Retinal pigment epithelial cell (primary cell): ENCODE measurements around the gene PCLAF.
"Not testable (repeated sequence)": the region's sequence is repeated elsewhere in the genome, so short reads cannot be mapped to it uniquely, and the experiment has no call there.

Experiments
- DNase-seq: peaks from one replicate; pipeline ENCODE4 v3.0.0-alpha.2; 2010; ENCODE audit warnings: low read depth
- H3K4me3 ChIP-seq: 2 replicates; pipeline ENCODE4 v1.5.1; 2011; ENCODE audit warnings: mild to moderate bottlenecking, low read length, control low read depth, moderate library complexity
- TF ChIP-seq, protein P1 (sequence below): conservative IDR thresholded peaks from 2 replicates; pipeline ENCODE4 v1.5.1; 2011; ENCODE audit warnings: low read depth, low read length, control low read depth, inconsistent platforms

The PCLAF gene

DNA sequence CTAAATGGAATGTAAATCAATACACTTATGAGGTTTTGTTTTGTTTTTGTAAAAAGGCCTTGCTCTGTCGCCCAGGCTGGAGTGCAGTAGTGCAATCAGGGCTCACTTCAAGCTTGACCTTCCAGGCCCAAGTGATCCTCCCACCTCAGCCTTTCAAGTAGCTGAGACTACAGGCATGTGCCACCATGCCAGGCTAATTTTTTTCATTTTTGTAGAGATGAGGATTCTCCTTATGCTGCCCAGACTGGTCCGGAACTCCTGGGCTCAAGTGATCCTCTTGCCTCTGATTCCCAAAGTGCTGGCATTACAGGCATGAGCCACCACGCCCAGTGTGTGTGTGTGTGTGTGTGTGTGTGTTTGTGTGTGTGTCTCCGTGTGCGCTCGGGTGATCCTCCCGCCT lies 5.0 kb upstream of the PCLAF start:
- no peak for DNase-seq
- TF ChIP-seq, protein P1, sequence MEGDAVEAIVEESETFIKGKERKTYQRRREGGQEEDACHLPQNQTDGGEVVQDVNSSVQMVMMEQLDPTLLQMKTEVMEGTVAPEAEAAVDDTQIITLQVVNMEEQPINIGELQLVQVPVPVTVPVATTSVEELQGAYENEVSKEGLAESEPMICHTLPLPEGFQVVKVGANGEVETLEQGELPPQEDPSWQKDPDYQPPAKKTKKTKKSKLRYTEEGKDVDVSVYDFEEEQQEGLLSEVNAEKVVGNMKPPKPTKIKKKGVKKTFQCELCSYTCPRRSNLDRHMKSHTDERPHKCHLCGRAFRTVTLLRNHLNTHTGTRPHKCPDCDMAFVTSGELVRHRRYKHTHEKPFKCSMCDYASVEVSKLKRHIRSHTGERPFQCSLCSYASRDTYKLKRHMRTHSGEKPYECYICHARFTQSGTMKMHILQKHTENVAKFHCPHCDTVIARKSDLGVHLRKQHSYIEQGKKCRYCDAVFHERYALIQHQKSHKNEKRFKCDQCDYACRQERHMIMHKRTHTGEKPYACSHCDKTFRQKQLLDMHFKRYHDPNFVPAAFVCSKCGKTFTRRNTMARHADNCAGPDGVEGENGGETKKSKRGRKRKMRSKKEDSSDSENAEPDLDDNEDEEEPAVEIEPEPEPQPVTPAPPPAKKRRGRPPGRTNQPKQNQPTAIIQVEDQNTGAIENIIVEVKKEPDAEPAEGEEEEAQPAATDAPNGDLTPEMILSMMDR: no peak
- H3K4me3 ChIP-seq: no peak overlapping the region

DNA sequence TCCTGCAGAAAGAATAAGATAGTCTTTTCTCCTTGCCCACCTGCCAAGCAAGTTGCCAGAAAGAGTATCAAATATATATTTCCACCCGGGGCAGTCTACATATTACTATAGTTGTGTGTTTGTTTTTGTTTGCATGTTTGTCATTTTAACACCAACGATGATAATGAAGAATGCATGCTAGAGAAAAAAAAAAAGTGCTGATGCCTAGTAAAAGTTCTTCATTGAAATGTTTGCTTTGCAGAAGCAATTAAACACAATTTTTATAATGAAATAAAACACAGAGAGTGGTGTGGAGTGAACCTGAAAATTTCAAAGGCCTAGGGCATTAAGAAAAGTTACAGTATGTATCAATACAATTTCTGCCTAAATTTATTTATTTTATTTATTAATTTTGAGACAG lies 2.5 kb upstream of the PCLAF start:
- TF ChIP-seq, protein P1: no peak
- no peak overlapping the region for H3K4me3 ChIP-seq
- no peak for DNase-seq

DNA sequence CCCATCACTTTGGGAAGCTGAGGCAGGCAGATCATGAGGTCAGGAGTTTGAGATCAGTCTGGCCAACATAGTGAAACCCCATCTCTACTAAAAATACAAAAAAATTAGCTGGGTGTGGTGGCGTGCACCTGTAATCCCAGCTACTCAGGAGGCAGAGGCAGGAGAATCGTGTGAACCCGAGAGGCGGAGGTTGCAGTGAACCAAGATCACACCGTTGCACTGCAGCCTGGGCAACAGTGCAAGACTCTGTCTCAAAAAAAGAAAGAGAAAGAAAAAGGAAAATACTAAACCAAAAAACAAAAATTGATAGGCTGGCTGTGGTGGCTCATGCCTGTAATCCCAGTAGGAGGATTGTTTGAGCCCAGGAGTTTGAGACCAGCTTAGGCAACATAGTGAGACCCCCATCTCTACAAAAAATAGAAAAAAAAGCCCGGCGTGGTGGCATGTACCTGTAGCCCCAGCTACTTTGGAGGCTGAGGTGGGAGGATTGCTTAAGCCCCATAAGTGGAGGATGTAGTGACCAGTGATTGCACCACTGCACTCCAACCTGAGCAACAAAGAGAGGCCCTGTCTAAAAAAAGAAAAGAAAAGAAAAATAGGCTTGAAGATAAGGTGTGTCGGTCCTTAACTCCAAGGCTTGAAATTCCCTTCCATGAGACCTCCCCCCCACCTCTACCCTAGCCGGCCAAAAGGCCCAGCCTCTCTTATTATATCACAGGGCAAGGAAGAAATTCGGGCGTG lies 941 bp downstream of the PCLAF start:
- peak overlapping the region; percentile 85 for H3K4me3 ChIP-seq

DNA sequence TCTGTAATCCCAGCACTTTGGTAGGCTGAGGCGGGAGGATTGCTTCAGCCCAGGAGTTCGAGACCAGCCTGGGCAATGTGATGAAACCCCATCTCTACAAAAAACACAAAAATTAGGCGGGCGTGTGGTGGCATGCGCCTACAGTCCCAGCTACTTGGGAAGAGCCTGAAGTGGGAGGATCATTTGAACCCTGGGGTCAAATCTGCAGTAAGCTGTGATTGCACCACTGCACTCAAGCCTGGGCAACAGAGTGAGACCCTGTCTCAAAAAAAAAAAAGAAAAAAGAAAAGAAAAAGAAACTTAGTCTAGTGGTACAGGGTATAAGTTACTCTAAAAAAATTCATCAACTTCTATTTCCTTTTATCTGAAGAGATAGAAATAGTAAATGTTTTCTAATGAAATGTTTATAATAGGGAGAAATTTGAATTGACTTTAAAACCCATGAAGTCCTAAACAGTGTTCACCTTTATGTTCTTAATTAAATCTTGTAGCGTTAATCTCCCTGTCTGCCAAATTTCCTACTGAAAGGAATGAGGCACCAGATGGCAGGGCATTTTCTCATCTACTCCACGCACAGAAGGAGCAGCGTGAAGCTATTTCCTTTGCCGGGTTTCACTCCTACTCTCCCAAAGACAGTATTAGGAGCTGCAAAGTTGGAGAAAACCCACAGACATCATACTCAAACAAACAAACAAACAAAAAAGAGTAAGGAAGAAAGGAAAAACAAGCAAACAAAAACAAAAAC lies 1.9 kb downstream of the PCLAF start:
- no peak for DNase-seq
- TF ChIP-seq, protein P1: no peak
- H3K4me3 ChIP-seq: peak overlapping the region; percentile 85

More for the DNA sequence above, 941 bp downstream of the PCLAF start:
- DNase-seq: not testable (repeated sequence)

DNA sequence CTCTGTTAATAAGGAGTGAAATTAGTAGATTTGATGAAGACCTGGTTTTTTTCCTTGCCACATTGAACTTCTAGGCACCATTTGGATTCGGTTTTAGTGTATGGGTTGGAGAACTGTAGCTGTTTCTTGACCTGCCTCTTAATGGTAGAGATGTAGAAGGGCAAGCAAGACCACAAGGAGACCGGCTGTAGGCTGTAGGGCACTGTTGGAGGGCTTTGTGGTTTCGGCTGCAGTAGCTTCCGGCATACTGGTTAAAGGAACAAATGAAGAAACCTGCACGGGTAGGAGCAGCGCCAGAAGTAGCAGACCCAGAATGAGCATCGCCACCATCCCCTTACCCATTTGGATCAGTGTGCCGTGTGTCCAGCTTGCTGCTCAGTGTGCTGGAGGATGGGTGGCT lies 7.9 kb downstream of the PCLAF start:
- TF ChIP-seq, protein P1: no peak
- DNase-seq: no peak
- H3K4me3 ChIP-seq: no peak overlapping the region

DNA sequence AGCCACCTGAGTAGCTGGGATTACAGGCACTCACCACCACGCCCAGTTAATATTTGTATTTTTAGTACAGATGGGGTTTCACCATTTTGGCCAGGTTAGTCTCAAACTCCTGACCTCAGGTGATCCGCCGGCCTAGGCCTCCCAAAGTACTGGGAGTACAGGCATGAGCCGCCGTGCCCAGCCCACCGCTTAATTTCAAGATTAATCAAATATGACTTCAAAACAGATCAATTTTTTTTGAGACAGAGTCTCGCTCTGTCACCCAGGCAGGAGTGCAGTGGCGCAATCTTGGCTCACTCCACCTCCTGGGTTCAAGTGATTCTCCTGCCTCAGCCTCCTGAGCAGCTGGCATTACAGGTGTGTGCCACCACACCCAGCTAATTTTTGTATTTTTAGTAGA lies 9.9 kb downstream of the PCLAF start:
- not testable (repeated sequence) for DNase-seq, H3K4me3 ChIP-seq

DNA sequence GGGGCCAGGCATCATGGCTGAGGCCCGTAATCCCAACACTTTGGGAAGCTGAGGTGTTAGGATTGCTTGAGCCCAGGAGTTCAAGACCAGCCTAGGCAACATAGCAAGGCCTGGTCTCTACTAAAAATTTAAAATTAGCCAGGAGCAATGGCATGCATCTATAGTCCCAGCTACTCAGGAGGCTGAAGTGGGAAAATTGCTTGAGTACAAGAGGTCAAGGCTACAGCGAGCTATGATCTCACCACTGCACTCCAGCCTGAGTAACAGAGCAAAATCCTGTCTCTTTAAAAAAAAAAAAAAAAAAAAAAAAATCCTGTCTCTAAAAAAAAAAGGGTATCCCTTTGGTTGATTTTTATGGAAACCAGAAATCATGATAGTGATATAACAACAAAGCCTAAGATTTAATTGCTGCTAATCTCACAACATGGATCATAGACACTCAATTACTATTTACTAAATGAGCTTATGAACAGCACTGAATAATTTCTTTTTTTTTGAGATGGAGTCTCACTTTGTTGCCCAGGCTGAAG lies 12.1 kb downstream of the PCLAF start:
- H3K4me3 ChIP-seq: no peak overlapping the region
- DNase-seq: no peak
- TF ChIP-seq, protein P1: no peak

DNA sequence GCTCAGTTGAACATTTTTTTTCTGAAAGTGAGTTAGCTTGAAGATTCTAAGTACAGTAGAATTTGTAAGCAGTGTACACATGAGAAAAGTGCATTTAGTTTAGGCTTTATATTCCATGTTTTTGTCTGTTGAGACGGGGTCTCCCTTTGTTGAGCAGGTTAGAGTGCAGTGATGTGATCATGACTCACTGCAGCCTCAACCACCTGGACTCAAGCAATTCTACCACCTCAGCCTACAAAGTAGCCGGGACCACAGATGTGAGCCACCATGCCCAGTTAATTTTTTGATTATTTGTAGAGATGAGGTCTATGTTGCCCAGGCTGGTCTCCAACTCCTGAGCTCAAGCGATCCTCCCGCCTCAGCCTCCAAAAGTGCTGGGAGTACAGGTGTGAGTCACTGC lies 20.0 kb downstream of the PCLAF start:
- TF ChIP-seq, protein P1: no peak
- no peak for DNase-seq
- H3K4me3 ChIP-seq: no peak overlapping the region
